Measurements from ENCODE around the gene PHF21A.

Gene PHF21A

DNA sequence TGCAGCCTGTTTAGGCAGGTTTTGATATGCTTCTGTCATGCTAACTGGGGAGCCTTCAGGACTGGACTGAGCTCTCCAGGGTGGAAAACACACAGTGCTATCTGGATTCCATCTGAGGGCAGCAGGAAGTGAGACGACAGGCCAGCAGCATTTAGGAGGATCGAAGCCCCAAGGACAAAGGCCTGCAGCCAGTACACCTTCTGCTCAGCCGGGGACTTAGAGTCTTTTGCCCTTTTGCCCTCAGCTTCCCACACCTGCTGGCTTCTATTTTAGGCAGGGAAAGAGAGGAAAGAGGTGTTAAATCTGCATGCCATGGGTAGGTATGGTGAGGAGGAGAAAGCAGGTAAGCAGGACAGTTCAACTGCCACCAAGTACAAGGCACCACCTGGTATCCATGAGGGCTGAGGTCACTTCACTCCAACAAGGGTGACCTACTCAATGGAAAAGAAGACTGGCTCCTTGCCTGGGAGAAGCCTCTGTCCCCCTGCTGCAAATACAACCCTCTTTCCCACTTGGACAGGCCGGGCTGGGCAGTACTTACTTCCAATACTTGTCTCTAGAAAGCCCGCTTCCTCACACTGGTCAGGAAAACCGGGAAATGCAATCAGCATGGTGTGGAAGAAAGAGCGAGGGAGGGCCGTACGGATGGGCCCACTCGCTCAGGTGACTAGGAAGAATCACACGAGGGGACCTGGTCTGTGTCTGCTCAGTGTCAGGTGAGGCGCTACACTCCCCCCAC lies 186.5 kb downstream of the PHF21A start:
- DNase-seq (ENCODE audit: low read depth, low spot score) = no peak

DNA sequence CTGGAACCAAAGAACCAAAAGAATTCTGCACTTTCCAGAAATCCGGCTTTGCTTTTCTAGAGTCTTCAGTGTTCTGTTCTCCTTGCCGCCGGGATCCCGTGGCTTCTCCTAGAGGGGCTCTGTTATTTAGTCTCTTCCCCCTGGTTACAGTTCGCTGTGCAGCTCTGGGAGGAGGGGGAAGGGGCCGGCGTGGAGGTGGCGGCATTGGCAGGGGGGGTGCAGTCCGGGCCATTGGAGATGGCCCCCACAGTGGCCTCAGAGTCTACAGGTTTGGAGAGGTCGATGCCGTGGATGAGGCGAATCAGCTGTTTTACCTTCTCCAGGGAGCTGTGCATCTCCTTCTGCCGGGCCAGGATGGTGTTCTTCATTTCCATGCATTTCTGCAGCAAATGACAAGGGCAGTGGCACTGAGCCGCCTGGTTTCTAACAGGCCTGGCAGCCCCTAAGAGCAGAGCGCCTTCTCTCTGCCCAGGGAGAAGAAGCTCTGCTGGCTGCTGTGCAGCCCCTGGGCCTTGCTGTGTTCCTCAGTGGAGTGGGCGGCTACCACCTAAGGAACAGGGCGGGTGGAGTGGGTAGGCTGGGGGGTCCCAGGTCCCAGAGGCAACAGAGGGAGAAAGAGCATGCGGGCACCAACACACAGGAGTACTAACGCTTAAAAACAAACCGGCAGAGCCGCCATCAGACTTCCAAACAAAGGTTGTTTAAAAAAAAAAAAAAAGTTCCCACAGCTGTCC lies 187.2 kb downstream of the PHF21A start:
- DNase-seq (ENCODE audit: low read depth, low spot score) = no peak

DNA sequence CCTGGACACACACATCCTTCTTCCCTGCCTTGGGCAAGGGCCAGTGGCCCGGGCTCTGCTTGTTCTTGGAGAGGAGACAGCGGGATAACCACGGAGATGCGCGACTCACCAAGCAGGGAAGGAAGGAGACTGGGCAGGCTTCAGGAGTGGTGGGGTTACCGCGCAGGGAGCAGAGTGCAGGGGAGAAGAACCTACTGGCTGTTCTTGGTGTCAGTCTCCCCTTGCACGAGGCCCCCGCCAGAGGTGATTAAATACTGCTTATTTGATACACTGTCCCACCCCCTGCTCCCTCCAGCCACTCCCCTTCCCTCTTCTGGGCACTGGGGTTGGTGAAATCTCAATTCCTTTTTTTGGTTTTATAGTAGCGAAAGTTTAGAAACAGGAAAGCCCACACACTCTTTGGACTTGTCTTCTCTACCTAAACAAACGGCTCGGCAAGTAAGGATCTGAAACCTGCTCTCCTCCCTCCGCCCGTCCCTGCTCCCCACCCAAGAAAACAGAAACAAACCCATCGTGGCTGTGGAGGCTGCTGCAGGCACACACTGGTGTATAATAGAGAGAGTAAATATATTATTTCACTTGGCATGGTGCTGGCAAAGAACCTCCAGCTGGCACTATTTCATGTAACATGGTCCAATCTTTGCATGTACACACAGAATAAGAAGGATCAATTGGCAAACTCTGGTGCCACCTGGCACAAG lies 188.0 kb downstream of the PHF21A start:
- no peak for DNase-seq (ENCODE audit: low read depth, low spot score)

DNA sequence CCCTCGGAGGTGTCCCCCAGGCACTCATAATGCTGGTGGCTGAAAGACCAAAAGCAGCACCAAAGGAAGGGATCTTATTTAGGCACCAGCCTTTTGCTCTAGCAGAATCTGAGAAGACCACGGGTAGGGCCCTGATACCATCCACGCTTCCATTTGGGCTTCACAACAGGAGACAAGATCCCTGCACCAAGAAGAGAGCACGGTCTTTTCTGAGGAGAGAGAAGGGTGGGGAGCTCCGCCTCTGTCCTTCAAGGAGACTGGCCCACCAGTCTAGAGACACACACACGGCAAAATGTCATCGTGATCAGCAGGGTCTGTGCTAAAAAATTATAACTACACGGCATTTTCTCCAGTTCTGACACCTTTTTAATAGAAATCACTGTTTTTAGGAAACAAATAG lies 189.0 kb downstream of the PHF21A start:
- no peak for DNase-seq (ENCODE audit: low read depth, low spot score)

DNA sequence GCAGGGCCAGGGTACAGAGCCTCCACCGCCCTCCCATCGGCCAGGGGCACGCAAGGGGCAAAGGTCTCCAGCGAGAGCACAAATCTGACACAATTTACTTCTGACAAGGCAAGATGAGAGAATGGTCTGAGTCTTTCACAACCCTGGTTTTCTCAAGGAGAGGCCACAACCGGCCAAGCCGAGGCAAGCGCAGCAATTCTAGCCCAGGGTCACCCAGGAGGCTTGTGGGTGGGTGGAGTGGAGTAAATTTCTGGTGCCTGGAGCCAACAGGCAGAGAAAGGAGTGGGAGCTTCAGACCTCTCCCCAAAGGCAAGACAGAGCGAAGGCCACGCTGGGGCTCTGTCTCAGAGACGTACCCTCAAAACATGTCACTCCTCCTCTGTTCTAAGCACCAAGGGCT lies 189.5 kb downstream of the PHF21A start:
- DNase-seq (ENCODE audit: low read depth, low spot score) = no peak

DNA sequence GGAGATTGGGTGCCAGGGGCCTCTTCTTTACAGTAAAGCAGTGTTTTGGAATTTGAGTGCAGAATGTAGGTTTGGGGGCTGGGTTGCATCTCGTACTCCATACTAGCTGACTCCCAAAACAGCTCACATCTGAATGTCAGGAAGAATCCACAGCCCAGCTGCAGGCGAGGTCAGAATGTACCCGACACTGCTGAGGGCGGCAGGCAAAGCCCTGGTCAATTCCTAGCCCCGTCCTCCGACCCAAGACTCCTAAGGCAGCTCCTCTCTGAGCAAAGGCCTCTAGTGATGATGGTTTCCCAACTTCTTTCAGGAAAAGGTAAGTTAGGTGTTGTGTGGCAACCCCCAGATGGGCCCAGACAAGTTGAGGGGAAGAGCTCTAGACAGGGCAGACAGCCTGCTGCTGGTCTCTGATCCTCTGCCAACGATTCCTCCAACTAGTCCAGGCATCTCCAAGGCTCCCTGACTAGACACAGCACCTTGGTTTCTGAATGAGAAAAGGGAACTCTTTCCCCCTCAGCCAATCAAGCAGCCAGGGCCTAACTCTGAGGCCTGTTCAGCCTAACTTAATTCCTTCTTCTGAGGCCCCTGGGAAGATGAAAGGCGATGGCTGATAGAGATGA lies 190.2 kb downstream of the PHF21A start:
- DNase-seq (ENCODE audit: low read depth, low spot score) = no peak

DNA sequence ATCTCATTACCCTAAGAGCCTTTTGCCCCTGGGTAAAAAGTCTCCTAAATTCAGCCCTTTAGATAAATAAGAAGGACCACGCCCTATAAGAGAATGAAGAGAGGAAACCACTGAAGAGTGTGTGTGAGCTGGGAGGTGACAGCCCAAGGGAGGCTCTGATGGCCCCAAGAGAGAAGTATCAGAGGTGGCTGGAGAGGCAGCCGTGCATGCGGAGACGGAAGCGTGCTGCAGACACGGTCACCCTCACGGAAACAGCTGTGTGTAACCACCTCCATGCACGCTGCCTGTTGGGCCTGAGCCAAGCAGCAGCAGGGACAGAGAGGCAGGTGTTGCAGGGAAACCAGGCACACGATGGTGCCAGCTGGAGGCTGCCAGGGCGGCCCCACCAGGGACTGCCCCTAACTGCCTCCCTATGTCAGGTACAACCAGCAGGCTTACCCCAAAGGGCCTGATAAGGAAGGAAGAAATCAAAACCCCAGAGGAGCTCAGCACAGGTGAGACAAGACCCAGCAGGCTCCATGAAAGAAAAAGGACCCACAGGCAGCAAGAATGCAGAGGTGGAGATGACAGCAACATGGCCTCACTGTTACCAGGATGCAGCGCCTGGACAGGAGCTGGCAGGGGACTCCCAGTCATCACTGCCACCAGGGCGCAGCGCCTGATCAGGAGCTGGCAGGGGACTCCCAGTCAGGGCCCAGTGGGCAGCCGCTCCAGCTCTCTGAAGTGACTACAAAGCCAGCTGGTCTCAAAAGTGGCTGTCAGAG lies 191.0 kb downstream of the PHF21A start:
- DNase-seq (ENCODE audit: low read depth, low spot score) = no peak

DNA sequence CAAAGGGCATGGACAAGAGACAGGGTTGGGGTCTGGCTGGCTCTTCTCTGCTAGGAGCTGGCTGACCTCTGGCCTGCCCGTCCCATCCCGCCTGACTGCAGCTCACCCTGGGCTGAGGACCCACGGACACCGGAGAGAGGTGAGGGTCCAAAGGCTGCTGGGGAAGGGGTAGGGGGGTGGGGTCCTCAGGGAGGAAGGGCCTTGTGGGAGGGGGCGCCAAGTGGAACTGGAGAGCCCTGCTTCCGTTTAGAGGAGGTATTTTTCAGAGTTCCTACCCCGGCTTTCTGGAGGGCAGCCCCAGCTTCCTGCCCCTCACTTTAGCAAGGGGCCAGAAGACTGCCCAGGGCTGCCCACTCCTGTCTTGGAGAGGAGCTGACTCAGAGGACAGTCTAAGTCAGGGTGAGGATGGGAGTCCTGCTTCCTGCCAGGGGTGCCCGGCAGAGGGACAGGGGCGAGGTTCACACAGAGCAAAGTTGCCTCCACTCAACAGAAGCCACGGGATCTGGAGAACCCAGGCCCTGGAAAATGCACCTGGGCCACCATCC lies 191.7 kb downstream of the PHF21A start:
- no peak for DNase-seq (ENCODE audit: low read depth, low spot score)

DNA sequence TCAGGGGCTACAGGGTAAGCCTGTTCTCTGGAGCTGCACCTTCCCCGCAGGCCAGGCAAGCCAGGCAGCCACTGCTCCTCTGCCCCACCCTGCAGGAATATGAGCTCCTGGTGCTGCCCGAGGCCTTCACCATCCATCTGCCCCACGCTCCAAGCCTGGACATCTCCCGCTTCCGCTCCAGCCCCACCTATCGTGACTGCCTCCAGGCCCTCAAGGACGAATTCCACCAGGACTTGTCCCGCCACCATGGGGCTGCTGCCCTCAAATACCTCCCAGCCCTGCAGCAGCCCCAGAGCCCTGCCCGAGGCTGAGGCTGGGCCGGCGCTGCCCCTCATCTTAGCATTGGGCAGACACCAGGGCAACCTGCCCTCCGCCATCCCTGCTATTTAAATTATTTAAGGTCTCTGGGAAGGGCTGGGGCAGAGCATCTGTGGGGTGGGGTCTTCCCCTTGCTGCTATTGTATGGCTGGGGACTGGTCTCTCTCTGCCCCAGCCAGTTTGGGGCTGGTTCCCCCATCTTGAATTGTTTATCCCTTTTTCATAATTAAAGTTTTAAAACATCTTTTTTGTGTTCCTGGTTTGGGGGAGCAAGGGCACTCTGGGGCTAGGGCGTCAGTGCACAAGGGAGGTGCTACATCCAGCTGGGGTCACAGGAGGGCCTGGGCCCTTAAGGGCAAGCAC lies 192.6 kb downstream of the PHF21A start:
- DNase-seq (ENCODE audit: low read depth, low spot score) = no peak

DNA sequence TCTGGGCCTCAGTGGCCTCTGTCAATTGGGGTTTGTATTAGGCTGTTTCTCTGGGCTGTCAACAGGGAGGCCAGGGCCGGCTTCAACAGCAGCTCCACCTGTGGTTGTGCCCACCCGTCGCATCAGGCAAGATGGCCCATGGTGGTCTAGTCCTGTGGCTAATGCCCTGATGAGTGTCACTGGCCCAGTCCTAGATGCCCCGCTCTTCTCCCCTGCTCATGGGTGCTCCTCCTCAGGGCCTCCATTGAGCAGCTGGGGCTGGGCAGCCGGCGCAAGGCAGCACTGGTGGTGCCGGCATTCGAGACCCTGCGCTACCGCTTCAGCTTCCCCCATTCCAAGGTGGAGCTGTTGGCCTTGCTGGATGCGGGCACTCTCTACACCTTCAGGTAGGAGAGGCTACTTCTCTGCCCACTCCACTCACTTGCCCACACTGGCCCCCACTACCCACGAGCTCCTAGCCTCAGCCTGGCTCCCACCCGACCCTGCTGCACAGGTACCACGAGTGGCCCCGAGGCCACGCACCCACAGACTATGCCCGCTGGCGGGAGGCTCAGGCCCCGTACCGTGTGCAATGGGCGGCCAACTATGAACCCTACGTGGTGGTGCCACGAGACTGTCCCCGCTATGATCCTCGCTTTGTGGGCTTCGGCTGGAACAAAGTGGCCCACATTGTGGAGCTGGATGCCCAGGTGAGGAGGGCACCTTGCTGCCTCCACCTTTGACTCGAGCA lies 193.4 kb downstream of the PHF21A start:
- no peak for DNase-seq (ENCODE audit: low read depth, low spot score)

DNA sequence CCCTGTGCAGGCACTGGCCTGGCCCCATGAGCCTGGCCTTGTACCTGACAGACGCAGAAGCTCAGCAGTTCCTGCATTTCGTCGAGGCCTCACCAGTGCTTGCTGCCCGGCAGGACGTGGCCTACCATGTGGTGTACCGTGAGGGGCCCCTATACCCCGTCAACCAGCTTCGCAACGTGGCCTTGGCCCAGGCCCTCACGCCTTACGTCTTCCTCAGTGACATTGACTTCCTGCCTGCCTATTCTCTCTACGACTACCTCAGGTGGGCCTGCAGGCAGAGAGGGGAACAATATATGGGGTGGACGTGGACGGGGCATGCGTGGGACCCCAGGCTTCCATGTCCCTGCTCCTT lies 193.9 kb downstream of the PHF21A start:
- no peak for DNase-seq (ENCODE audit: low read depth, low spot score)

DNA sequence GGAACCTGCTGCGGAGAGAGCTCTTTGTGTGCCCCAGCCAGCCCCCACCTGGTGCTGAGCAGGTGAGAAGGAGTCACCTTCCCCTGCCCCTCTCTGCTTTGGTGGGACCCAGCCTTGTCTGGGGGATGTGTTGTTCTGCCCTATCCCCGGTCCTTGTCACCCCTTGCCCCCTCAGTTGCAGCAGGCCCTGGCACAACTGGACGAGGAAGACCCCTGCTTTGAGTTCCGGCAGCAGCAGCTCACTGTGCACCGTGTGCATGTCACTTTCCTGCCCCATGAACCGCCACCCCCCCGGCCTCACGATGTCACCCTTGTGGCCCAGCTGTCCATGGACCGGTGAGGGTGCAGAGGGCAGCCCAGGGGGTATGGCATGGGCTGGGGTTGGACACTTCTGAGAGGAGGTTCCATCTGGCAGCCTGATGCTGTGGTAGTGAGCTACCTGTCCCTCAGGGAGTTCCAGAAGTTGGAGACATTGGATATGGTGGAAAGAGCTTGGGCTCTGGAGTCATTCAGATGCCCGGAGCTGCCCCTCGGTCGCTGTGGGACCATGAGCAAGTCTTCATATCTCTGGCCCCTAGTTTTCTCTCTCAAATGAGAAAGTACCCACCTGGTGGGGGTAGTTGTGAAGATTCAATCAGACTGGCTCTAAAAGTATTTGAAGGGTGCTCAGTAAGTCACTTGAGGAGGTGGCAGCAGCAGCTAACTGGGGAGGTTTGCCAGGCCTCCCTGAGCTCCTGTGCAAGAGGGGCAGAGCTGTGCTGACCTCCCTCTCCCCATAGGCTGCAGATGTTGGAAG lies 194.5 kb downstream of the PHF21A start:
- no peak for DNase-seq (ENCODE audit: low read depth, low spot score)

DNA sequence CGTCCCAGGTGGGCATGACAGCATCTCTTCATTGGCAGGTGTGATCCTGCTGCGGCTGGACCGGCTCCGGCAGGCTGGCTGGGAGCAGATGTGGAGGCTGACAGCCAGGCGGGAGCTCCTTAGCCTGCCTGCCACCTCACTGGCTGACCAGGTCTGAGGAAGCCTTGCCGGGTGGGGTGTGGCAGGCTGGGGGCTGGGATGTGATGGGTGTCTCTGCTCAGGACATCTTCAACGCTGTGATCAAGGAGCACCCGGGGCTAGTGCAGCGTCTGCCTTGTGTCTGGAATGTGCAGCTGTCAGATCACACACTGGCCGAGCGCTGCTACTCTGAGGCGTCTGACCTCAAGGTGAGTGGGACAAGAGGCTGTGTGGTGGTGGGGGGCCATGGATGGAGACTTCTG lies 195.3 kb downstream of the PHF21A start:
- DNase-seq (ENCODE audit: low read depth, low spot score) = no peak

DNA sequence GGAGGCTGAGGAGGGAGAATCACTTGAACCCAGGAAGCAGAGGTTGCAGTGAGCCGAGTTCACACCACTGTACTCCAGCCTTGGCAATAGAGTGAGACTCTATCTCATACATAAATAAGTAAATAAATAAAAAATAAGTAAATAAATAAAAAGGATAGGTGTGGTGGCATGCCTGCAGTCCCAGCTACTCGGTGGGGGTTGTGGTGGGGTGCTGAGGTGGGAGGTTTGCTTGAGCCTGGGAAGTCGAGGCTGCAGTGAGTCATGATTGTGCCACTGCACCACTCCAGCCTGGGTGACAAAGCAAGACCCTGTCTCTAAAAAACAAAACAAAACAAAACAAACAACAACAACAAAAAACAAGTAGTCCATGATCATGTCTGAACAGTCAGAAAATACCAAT lies 195.7 kb downstream of the PHF21A start:
- DNase-seq (ENCODE audit: low read depth, low spot score) = no peak

DNA sequence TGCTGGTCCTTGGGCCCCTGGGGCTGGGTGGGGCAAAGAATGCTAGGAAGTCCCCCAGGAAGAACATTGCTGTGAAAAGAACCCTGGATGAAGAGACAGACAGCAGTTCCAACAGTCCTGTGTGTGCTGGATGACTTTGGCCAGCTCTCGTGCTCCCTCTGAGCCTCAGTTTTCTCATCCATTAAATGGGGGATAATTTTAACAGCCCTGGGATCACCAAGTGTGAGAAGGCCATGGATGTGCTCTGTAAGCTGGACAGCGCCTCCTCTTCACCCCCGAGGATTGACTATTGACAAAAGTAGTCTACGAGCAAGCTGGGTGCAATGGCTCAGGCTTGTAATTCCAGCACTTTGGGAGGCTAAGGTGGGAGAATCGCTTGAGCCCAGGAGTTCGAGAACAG lies 196.3 kb downstream of the PHF21A start:
- DNase-seq (ENCODE audit: low read depth, low spot score) = no peak

DNA sequence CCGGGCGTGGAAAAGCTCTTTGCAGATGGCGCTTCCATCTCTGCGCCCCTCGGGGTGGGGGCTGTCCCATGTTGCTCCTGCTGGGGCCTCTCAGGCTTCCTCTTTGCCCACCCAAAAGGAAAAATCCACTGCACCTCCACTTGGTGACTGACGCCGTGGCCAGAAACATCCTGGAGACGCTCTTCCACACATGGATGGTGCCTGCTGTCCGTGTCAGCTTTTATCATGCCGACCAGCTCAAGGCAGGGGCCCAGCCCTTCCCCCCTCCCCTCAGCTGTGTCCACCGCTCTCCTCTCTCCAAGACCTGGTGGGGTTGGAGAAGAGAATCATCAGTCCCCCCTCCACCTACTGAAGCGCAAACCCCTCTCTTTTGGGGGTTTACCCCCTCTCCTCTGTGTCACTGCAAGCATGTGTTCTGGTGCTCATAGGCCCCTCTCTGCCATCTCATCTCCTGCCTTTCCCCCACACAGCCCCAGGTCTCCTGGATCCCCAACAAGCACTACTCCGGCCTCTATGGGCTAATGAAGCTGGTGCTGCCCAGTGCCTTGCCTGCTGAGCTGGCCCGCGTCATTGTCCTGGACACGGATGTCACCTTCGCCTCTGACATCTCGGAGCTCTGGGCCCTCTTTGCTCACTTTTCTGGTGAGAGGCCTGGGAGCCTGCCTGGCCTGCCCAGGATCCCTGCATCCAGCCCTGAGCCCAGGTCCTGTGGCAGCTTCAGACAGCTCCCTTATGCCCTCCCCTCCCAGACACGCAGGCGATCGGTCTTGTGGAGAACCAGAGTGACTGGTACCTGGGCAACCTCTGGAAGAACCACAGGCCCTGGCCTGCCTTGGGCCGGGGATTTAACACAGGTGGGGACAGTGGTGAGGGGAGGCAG lies 197.0 kb downstream of the PHF21A start:
- no peak for DNase-seq (ENCODE audit: low read depth, low spot score)

DNA sequence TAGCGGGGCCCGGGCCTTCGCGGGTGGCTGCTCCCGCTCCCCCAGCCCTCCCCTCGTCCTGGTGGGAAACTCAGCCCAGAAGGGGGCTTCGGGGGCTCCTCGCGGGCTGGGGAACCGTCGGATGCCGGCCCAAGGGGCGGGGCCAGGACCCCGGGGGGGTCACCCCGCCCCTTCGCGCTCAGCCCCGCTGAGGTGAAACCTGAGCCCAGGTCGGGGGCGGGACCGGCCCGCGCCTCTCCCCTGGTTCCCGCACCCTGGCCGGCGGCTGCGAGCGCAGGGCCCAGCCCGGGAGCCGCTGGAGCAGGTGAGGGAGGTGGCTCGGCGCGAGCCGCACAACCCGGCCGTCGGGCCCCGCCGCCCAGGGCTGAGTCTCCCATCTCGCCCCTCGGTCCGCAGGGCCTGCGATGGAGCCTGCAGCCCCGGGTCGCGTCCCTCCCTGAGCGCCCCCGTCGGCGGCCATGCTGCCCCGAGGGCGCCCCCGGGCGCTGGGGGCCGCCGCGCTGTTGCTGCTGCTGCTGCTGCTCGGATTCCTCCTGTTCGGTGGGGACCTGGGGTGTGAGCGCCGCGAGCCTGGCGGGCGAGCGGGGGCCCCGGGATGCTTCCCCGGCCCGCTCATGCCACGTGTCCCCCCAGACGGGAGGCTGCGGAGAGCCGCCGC lies 198.7 kb downstream of the PHF21A start, which contains the start of gene LARGE2:
Gene LARGE2 (plus strand): TSS at position 232 of the 658 bp plus-strand sequence. CDS start 227 bp downstream, at position 459.
- DNase-seq (ENCODE audit: low read depth, low spot score) = no peak

All from activated CD4-positive, CD25-positive, alpha-beta regulatory T cell treated with anti-CD3 and anti-CD28 coated beads, Interleukin-2, amount 50 U/mL, for 16 hours (primary cell).